Liver (tissue), 9 donors: ENCODE data around the gene ORAI3. TPM values are rescaled to one million over a fixed set of nuclear protein-coding genes. Genes with fewer than 3 reads are reported as not detected.

ENCODE experiments used
- DNase-seq: peaks from one replicate; pipeline ENCODE4 v3.0.0-alpha.2; 2017; ENCODE audit warnings: low spot score
- H3K27ac ChIP-seq, 2 donors: one replicate each; pipeline ENCODE4 v1.7.0; 2013; ENCODE audit warnings: inconsistent platforms in 2 of 2, low read length in 2 of 2, control low read depth in 1 of 2, low read depth in 1 of 2, mild to moderate bottlenecking in 1 of 2
- H3K27me3 ChIP-seq, 4 donors: one replicate each; pipeline versions ENCODE4 v1.6.1 to v1.7.0; 2013; ENCODE audit warnings: low read length in 3 of 4, inconsistent platforms in 1 of 4, mild to moderate bottlenecking in 1 of 4, moderate library complexity in 1 of 4; ENCODE audit not compliant: control insufficient read depth in 4 of 4, insufficient read depth in 4 of 4
- H3K36me3 ChIP-seq, 4 donors: one replicate each; pipeline versions ENCODE4 v1.6.1 to v1.7.0; 2013; ENCODE audit warnings: low read length in 3 of 4, mild to moderate bottlenecking in 3 of 4, low read depth in 1 of 4, moderate library complexity in 1 of 4; ENCODE audit not compliant: control insufficient read depth in 4 of 4, insufficient read depth in 3 of 4
- H3K4me1 ChIP-seq, 4 donors: one replicate each; pipeline versions ENCODE4 v1.6.1 to v1.7.0; 2013; ENCODE audit warnings: low read length in 3 of 4, mild to moderate bottlenecking in 3 of 4, moderate library complexity in 1 of 4; ENCODE audit not compliant: control insufficient read depth in 4 of 4, insufficient read depth in 4 of 4
- H3K4me3 ChIP-seq, 3 donors: one replicate each; pipeline versions ENCODE4 v1.6.1 to v1.7.0; 2013; ENCODE audit warnings: low read length in 3 of 3, control low read depth in 1 of 3, low read depth in 1 of 3, mild to moderate bottlenecking in 1 of 3
- H3K9ac ChIP-seq, 2 donors: one replicate each; pipeline ENCODE4 v1.7.0; 2013; ENCODE audit warnings: low read length in 2 of 2, mild to moderate bottlenecking in 2 of 2, moderate library complexity in 2 of 2, control low read depth in 1 of 2, low read depth in 1 of 2
- H3K9me3 ChIP-seq, 4 donors: one replicate each; pipeline versions ENCODE4 v1.6.1 to v1.7.0; 2013; ENCODE audit warnings: low read length in 3 of 4; ENCODE audit not compliant: control insufficient read depth in 4 of 4
- CTCF ChIP-seq: fragments of 150-350 bp; IDR thresholded peaks from 2 replicates; pipeline ENCODE4 v1.5.1; 2017; ENCODE audit warnings: improper control_type of control experiment, low read depth, low read length; ENCODE audit not compliant: missing input control
- EGR1 ChIP-seq, 2 donors: IDR thresholded peaks; 2 replicates each; pipeline ENCODE4 v1.6.1; 2016 to 2018; ENCODE audit warnings: antibody characterized with exemption in 2 of 2, low read depth in 2 of 2
- FOXA1 ChIP-seq: IDR thresholded peaks from 2 replicates; pipeline ENCODE4 v1.6.1; 2016; ENCODE audit warnings: antibody characterized with exemption
- FOXA2 ChIP-seq: IDR thresholded peaks from 2 replicates; pipeline ENCODE4 v1.6.1; 2016; ENCODE audit warnings: antibody characterized with exemption
- HNF4A ChIP-seq, 2 donors: conservative IDR thresholded peaks; 2 replicates each; pipeline ENCODE4 v1.6.1; 2016; ENCODE audit warnings: antibody characterized with exemption in 2 of 2, mild to moderate bottlenecking in 2 of 2
- HNF4G ChIP-seq: IDR thresholded peaks from 2 replicates; pipeline ENCODE4 v1.6.1; 2016; ENCODE audit warnings: antibody characterized with exemption
- MAX ChIP-seq: IDR thresholded peaks from 2 replicates; pipeline ENCODE4 v1.6.1; 2016; ENCODE audit warnings: antibody characterized with exemption
- NR2F2 ChIP-seq: IDR thresholded peaks from 2 replicates; pipeline ENCODE4 v1.6.1; 2016; ENCODE audit warnings: antibody characterized with exemption
- REST ChIP-seq: IDR thresholded peaks from 2 replicates; pipeline ENCODE4 v1.6.1; 2016; ENCODE audit warnings: antibody characterized with exemption, mild to moderate bottlenecking
- RXRA ChIP-seq, 2 donors: IDR thresholded peaks; 2 replicates each; pipeline ENCODE4 v1.6.1; 2017 to 2018; ENCODE audit warnings: antibody characterized with exemption in 2 of 2, mild to moderate bottlenecking in 1 of 2
- SP1 ChIP-seq: IDR thresholded peaks from 2 replicates; pipeline ENCODE4 v1.6.1; 2018; ENCODE audit warnings: antibody characterized with exemption, mild to moderate bottlenecking
- TAF1 ChIP-seq: conservative IDR thresholded peaks from 2 replicates; pipeline ENCODE4 v1.6.1; 2016; ENCODE audit warnings: antibody characterized with exemption, mild to moderate bottlenecking
- YY1 ChIP-seq: IDR thresholded peaks from 2 replicates; pipeline ENCODE4 v1.6.1; 2016; ENCODE audit warnings: antibody characterized with exemption, mild to moderate bottlenecking
- ZBTB33 ChIP-seq: IDR thresholded peaks from 2 replicates; pipeline ENCODE4 v1.6.1; 2016; ENCODE audit warnings: antibody characterized with exemption
- WGBS: extraction: QIAGEN DNeasy Blood & Tissue Kit; methylation state at CpG from one replicate; pipeline ENCODE4 v1.1.7; 2013; 5-methylcytosine and 5-hydroxymethylcytosine counted together
- polyA plus RNA-seq, 2 donors: library from polyadenylated mRNA; stranded (reverse) in 1 of 2; unstranded in 1 of 2; fragments of 200-250 nt in 1 of 2; fragments of >200 nt in 1 of 2; fragmentation: Nextera tagmentation in 1 of 2; extraction: Ambion mirVana in 1 of 2; gene quantifications; one replicate each; pipeline versions ENCODE4 v1.2.1 to v1.2.3, GENCODE V29; 2013 to 2015
- total RNA-seq, 2 donors: library from RNA; depleted of rRNA; stranded (reverse); fragments of >200 nt; gene quantifications; one replicate each; pipeline ENCODE4 v1.2.3, GENCODE V29; 2014
- donor health status: healthy.
- donor health status: healthy.
- donor health status: healthy.
- donor health status: healthy.
- donor health status: healthy.

The ORAI3 gene
- total and polyA plus RNA-seq, 4 donors: 26.6 to 39.1 (median 31.4) TPM

- Histone ChIP-seq H3K4me1 (peaks cover 4 to 9% (median 8%) of the 10 kb centered on the region in 4 donors), H3K36me3 (no peaks in the 10 kb centered on the region), H3K27me3 (no peaks in the 10 kb centered on the region), H3K9ac (peak within 1 kb of the TSS; percentile 74 to 79), H3K9me3 (no peaks in the 10 kb centered on the region), H3K4me3 (peak within 1 kb of the TSS; percentile 72 to 86 (median 80)), H3K27ac (peak within 1 kb of the TSS; percentile 96 to 98)
- WGBS: under 1% methylated on average over 31 of the region's 31 CpGs
- TF ChIP-seq MAX (no peak), FOXA1 (no peak), FOXA2 (no peak), ZBTB33 (no peak), YY1 (no peak), REST (no peak), HNF4A (conservative IDR thresholded peaks at IDR 0.05) (no peak), RXRA (IDR thresholded peaks at IDR 0.05) (no peak), SP1 (no peak), HNF4G (no peak), CTCF (no peak), NR2F2 (no peak), EGR1 (IDR thresholded peaks at IDR 0.05; ENCODE audit: low read depth in 2 of 2) (no peak), TAF1 (no peak)
- peak; percentile 50 for DNase-seq
Observed at GRCh38 chr16:30923554-30924075, 25.3 kb upstream of the ORAI3 start, which contains the start of gene FBXL19. TSS of gene FBXL19 (plus strand) at chr16:30923572. CDS start at chr16:30925755, 2,183 bp downstream.
